ENCODE data around the gene RAET1G.

Gene RAET1G

GRCh38 chr6:149867876-149868640, 54.9 kb downstream of the RAET1G start:
- DNase-seq (ENCODE audit: low read depth), result no peak
